ENCODE measurements around the gene UBE2E1.

The UBE2E1 gene

DNA sequence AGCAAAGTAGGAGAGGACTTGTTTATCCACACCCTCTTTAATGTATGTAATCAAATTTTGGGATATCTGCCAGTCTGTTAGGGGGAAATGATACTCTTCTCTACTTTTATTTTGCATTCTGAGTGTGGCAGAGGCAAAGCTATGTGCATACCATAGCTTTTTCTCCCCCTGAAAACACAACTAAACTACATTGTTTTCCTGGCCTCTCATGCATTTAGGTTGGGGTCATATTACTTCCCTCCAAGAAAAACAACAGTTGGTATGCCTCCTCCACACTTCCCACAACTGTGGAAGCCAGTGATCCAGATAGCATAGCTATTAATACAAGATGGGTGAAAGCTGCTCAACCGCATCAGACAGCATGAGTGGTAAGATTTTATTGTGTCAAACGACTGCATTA is 118.0 kb downstream of the UBE2E1 start:
- peak; percentile 79 for TF ChIP-seq EP300 (IDR thresholded peaks at IDR 0.05; ENCODE audit: borderline replicate concordance)
- 0 out of 2 replicates have a peak, but pooled peaks have one; percentile 8 for TF ChIP-seq RAD21 (IDR thresholded peaks at IDR 0.05; ENCODE audit: low read depth)
- peak; percentile 53; the same call in 1 of the 2 replicates for TF ChIP-seq FOXM1 (IDR thresholded peaks at IDR 0.05; ENCODE audit: borderline replicate concordance, low read depth)
- TF ChIP-seq, protein P1, sequence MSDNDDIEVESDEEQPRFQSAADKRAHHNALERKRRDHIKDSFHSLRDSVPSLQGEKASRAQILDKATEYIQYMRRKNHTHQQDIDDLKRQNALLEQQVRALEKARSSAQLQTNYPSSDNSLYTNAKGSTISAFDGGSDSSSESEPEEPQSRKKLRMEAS (IDR thresholded peaks at IDR 0.05): no peak; the same call in 1 of the 2 replicates
- TF ChIP-seq TCF12 (IDR thresholded peaks at IDR 0.05; ENCODE audit: low read depth): peak; percentile 66; the same call in 1 of the 2 replicates
- no peak for TF ChIP-seq TAF1 (IDR thresholded peaks at IDR 0.05; ENCODE audit: low read depth)
- peak; percentile 58; the same call in 1 of the 2 replicates for TF ChIP-seq NFIC (IDR thresholded peaks at IDR 0.05)
- TF ChIP-seq EGR1 (IDR thresholded peaks at IDR 0.05): peak; percentile 67
- TF ChIP-seq TEAD4 (IDR thresholded peaks at IDR 0.05): peak; percentile 90
- no peak for TF ChIP-seq USF1 (IDR thresholded peaks at IDR 0.05)

- no peak for TF ChIP-seq CEBPB (IDR thresholded peaks at IDR 0.05)
- TF ChIP-seq ZBTB7A (IDR thresholded peaks at IDR 0.05; ENCODE audit: low read depth): no peak
- no peak for TF ChIP-seq TCF12 (IDR thresholded peaks at IDR 0.05; ENCODE audit: low read depth)
- TF ChIP-seq, protein P1 (IDR thresholded peaks at IDR 0.05): no peak
- TF ChIP-seq, protein P2, sequence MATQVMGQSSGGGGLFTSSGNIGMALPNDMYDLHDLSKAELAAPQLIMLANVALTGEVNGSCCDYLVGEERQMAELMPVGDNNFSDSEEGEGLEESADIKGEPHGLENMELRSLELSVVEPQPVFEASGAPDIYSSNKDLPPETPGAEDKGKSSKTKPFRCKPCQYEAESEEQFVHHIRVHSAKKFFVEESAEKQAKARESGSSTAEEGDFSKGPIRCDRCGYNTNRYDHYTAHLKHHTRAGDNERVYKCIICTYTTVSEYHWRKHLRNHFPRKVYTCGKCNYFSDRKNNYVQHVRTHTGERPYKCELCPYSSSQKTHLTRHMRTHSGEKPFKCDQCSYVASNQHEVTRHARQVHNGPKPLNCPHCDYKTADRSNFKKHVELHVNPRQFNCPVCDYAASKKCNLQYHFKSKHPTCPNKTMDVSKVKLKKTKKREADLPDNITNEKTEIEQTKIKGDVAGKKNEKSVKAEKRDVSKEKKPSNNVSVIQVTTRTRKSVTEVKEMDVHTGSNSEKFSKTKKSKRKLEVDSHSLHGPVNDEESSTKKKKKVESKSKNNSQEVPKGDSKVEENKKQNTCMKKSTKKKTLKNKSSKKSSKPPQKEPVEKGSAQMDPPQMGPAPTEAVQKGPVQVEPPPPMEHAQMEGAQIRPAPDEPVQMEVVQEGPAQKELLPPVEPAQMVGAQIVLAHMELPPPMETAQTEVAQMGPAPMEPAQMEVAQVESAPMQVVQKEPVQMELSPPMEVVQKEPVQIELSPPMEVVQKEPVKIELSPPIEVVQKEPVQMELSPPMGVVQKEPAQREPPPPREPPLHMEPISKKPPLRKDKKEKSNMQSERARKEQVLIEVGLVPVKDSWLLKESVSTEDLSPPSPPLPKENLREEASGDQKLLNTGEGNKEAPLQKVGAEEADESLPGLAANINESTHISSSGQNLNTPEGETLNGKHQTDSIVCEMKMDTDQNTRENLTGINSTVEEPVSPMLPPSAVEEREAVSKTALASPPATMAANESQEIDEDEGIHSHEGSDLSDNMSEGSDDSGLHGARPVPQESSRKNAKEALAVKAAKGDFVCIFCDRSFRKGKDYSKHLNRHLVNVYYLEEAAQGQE (IDR thresholded peaks at IDR 0.05; ENCODE audit: low read depth): no peak
- no peak for TF ChIP-seq NFIC (IDR thresholded peaks at IDR 0.05)
- TF ChIP-seq EP300 (IDR thresholded peaks at IDR 0.05; ENCODE audit: borderline replicate concordance): no peak
- TF ChIP-seq EGR1 (IDR thresholded peaks at IDR 0.05): no peak
- no peak for TF ChIP-seq RAD21 (IDR thresholded peaks at IDR 0.05; ENCODE audit: low read depth)
- TF ChIP-seq FOXM1 (IDR thresholded peaks at IDR 0.05; ENCODE audit: borderline replicate concordance, low read depth): no peak
- no peak for TF ChIP-seq USF1 (IDR thresholded peaks at IDR 0.05)
- no peak for TF ChIP-seq YY1 (IDR thresholded peaks at IDR 0.05; ENCODE audit: low read depth)
- no peak for TF ChIP-seq TAF1 (IDR thresholded peaks at IDR 0.05; ENCODE audit: low read depth)
- TF ChIP-seq CREB1 (IDR thresholded peaks at IDR 0.05; ENCODE audit: low read depth): no peak
- TF ChIP-seq TEAD4 (IDR thresholded peaks at IDR 0.05): no peak
Measured at GRCh38 chr3:23926246-23926645, 120.5 kb downstream of the UBE2E1 start.

DNA sequence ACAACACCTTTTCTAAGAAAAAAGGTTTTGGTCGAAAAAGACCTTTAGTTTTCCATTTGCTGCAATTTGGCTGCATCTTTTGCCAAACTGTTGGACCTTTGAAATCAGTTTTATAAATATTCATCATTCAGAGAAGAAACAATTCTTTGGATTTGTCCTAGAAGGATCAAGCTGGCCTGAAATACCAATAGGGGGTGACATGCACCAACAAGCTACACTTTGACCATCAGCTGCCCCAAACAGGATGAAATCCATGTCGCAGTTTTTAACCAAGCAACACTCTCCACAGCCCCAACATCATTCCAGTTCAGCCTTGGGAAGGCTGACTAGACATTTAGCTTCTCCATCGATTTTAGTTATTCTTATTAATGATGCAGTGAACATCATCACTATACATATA is 121.0 kb downstream of the UBE2E1 start:
- TF ChIP-seq RAD21 (IDR thresholded peaks at IDR 0.05; ENCODE audit: low read depth) (peak; percentile 39; the same call in 1 of the 2 replicates), ZBTB7A (IDR thresholded peaks at IDR 0.05; ENCODE audit: low read depth) (no peak), USF1 (IDR thresholded peaks at IDR 0.05) (no peak)

DNA sequence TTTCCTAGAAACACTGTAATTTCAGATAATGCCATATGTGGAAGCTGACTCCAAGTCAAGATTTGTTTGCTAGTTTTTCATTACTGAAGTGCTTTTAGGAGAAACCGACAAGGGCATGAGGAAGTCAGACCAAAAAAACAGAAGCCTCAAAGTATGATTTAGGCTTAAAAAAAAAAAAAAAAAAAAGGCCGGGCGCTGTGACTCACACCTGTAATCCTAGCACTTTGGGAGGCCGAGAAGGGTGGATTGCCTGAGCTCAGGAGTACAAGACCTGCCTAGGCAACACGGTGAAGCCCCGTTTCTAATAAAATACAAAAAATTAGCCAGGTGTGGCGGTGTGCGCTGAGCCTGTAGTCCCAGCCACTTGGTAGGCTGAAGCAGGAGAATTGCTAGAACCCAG is 122.8 kb downstream of the UBE2E1 start:
- TF ChIP-seq CEBPB (IDR thresholded peaks at IDR 0.05) (no peak), NFIC (IDR thresholded peaks at IDR 0.05) (no peak), TAF1 (IDR thresholded peaks at IDR 0.05; ENCODE audit: low read depth) (no peak), TEAD4 (IDR thresholded peaks at IDR 0.05) (no peak), YY1 (IDR thresholded peaks at IDR 0.05; ENCODE audit: low read depth) (no peak), FOXM1 (IDR thresholded peaks at IDR 0.05; ENCODE audit: borderline replicate concordance, low read depth) (no peak)
- TF ChIP-seq, protein P1 (IDR thresholded peaks at IDR 0.05): no peak
- TF ChIP-seq, protein P2 (IDR thresholded peaks at IDR 0.05; ENCODE audit: low read depth): no peak

GRCh38 chr3:23931597-23931996 is 125.8 kb downstream of the UBE2E1 start:
- TF ChIP-seq TAF1 (IDR thresholded peaks at IDR 0.05; ENCODE audit: low read depth) (no peak), RAD21 (IDR thresholded peaks at IDR 0.05; ENCODE audit: low read depth) (no peak), NFIC (IDR thresholded peaks at IDR 0.05) (no peak), YY1 (IDR thresholded peaks at IDR 0.05; ENCODE audit: low read depth) (no peak), EP300 (IDR thresholded peaks at IDR 0.05; ENCODE audit: borderline replicate concordance) (no peak), TEAD4 (IDR thresholded peaks at IDR 0.05) (no peak), TCF12 (IDR thresholded peaks at IDR 0.05; ENCODE audit: low read depth) (no peak), CEBPB (IDR thresholded peaks at IDR 0.05) (no peak), CREB1 (IDR thresholded peaks at IDR 0.05; ENCODE audit: low read depth) (no peak), EGR1 (IDR thresholded peaks at IDR 0.05) (no peak)

Measured in Ishikawa (cell line).